Islet precursor cell (in vitro differentiated cells): ENCODE results near the gene RAD51B.
"Not testable (repeated sequence)": the region's sequence is repeated elsewhere in the genome, so short reads cannot be mapped to it uniquely, and the experiment has no call there.

Source experiments
- DNase-seq: peaks from one replicate; pipeline ENCODE4 v3.0.0-alpha.2; 2018

RAD51B gene

GRCh38 chr14:68033336-68033932 is 213.9 kb downstream of the RAD51B start:
- no peak for DNase-seq

DNA sequence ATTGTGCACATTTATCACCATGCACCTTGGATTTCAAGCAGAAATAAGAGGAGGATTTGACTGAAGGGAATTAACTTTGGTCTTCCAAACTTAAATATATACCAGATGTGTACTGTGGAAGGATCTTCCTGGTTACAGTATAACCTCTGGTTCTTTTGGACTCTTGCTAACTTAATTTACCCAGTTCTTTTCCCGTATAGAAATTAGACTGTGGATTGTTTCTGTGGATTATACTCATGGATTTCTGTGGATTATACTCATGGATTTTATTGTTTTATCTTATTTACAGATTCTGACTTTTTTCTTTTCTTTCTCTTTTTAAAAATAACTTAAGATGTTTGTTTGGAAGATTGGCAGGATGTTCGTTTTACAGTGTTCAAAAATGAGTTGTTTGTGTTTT is 215.3 kb downstream of the RAD51B start:
- no peak for DNase-seq

GRCh38 chr14:68036202-68036601 is 216.6 kb downstream of the RAD51B start:
- DNase-seq: no peak

GRCh38 chr14:68039593-68039992 is 220.0 kb downstream of the RAD51B start:
- no peak for DNase-seq

DNA sequence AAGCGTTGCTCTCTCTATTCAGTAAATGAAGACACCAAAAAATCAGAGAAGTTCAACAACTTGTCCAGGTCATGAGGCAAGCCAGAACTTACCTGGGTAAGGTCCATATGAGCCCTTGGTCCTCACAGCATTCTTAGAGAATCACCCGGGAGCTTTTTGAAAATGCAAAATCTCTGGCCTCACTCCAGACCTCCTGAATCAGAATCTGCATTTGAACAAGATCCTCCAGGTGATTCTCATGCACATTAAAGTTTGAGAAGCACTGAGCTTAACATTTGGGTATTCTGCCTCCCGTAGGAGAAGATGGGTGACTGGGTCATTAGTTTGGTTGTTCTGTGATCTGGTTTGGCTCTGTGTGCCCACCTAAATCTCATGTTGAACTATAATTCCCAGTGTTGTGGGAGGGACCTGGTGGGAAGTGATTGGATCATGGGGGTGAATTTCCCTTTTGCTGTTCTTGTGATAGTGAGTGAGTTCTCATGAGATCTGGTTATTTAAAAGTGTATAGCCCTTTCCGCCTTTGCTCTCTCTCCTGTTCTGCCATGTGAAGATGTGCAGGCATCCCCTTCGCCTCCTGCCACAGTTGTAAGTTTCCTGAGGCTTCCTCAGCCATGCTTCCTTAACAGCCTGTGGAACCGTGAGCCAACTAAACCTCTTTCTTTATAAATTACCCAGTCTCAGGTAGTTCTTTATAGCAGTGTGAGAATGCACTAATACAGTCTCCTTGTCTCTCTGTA is 221.2 kb downstream of the RAD51B start:
- DNase-seq: no peak

DNA sequence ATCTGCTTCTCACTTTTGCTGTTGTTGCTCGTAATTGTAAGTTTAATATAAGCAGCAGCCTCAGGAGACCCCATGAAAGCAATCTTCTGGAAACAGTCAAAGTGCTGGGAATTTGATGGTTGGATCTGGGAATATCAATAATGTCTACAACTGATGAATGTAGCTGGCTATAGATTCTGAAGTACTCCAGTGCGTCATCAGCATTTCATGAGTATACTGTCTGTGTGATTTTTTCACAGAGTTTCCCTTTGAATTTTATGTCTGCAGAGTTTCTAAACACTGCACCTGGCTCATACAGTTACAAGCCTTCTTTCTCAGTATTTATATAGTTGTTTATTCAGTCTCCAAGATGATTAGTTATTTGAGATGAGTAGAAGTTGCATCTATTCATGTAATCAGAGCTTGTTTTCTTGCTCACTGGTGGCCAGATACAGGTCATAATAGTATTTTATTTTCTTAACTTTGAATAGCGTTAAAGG is 222.3 kb downstream of the RAD51B start:
- DNase-seq: no peak

DNA sequence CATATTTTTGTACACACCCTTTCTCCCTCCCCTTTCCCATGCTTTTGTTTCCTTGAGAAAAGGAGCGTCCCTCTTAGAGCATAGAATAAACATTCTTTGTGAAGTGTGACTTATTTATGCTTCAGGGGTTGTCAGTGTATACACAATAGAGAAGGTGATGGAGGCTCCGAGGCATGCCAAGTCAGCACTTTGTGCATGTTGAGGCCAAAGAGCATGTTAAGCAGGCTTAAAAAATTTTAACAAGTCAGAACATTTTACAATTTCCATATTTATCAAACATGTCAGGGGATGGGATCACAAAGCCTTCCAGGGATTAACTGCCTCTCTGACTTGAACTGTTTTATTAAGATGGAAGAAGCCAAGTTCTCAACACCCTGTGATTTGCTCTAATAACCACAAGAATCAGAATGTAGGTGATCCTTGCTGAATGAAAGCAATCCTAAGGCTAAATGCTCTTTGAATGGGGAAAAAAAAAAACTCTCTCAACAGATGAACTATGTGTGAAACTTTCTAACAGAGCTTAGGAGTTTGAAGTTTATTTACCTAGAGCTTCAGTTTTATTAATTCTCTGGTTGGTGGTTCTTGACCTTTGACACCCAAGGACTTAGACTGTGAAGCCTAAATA is 223.1 kb downstream of the RAD51B start:
- no peak for DNase-seq

- DNase-seq: no peak
Measured at GRCh38 chr14:68043752-68044151, 224.2 kb downstream of the RAD51B start.

DNA sequence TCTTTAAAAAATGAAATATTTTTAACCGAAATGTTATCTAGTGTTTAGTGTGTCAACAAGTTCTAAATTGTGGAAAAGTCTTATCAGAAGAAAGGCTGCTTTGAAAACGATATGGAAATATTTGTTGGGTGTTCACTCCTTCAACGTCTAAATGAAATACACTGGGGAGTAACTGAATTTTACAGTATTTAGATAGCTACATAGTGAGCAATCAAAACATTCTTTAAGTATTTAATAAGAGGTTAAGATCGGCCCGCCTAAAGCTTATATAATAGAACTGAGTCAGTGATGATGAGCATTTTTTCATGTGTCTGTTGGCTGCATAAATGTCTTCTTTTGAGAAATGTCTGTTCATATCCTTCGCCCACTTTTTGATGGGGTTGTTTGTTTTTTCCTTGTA is 228.3 kb downstream of the RAD51B start:
- no peak for DNase-seq

DNA sequence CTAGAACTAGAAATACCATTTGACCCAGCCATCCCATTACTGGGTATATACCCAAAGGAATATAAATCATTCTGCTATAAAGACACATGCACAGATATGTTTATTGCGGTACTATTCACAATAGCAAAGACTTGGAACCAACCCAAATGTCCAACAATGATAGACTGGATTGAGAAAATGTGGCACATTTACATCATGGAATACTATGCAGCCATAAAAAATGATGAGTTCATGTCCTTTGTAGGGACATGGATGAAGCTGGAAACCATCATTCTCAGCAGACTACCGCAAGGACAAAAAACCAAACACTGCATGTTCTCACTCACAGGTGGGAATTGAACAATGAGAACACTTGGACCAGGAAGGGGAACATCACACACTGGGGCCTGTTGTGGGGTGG is 229.2 kb downstream of the RAD51B start:
- not testable (repeated sequence) for DNase-seq

DNA sequence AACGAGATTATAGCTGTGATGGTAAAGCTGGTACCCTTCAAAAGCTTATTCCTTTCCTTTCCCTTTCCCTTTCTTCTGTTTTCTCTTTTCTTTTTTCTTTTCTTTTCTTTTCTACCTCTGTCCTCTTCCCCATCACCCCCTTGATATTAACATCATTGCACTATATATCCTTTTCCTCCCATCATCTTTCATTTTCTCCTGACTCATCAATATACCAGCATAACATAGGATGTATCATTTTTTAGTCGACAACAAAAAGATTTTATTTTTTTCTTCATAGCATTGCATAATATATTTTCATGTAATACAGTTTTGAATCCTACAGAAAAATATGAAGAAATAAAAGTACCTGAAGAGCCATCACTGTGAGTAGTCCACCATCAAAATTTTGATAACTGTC is 230.6 kb downstream of the RAD51B start:
- DNase-seq: no peak

DNA sequence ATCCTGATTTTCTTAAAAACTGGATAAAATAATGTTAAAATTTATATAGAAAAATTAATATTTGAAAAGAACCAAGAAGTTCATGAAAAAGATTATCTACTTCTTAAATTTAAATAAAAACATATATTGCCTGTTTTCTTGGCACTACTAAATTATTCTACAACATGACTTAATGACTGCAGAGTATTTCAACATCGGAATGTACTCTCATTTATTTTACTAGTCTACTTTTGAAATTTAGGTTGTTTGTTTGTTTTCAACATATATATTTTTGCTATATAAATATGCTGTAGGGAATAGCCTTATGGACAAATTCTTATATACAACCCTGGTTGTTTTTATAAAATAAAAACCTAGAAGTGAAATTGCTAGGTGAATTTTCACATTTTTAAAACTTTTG is 231.6 kb downstream of the RAD51B start:
- no peak for DNase-seq

GRCh38 chr14:68060198-68060597 is 240.6 kb downstream of the RAD51B start:
- no peak for DNase-seq

DNA sequence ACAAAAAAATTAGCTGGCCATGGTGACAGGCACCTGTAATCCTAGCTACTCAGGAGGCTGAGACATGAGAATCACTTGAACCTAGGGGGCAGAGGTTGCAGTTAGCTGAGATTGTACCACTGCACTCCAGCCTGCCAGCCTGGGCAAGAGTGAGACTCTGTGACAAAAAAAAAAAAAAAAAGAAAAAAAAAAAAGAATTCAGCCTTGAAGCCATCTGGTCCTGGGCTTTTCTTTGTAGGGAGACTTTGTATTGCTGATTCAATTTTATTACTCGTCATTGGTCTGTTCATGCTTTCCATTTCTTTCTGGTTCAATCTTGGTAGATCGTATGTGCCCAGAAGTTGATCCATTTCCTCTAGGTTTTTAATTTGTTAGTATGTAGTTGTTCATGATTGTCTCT is 243.1 kb downstream of the RAD51B start:
- DNase-seq: no peak

DNA sequence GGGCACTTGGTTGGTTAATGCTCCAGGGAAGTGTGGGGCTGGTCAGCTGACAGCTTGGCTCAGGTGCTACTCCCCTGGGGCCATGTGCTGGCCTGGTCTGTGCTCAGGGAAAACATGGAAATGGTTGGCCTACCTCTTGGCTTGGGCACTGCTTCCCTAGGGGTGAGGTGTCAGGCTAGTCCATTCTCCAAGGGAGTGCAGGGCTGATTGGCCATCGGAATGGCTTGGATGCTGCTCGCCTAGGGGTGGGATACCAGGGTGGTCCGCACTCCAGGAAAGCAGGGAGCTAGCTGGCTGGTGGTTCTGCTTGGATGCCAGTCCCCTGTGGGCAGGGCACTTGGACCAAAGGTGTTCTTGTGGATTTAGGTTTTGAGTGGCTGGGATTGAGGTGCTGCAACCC is 245.7 kb downstream of the RAD51B start:
- DNase-seq: no peak

GRCh38 chr14:68074765-68075381 is 255.3 kb downstream of the RAD51B start:
- DNase-seq: no peak

DNA sequence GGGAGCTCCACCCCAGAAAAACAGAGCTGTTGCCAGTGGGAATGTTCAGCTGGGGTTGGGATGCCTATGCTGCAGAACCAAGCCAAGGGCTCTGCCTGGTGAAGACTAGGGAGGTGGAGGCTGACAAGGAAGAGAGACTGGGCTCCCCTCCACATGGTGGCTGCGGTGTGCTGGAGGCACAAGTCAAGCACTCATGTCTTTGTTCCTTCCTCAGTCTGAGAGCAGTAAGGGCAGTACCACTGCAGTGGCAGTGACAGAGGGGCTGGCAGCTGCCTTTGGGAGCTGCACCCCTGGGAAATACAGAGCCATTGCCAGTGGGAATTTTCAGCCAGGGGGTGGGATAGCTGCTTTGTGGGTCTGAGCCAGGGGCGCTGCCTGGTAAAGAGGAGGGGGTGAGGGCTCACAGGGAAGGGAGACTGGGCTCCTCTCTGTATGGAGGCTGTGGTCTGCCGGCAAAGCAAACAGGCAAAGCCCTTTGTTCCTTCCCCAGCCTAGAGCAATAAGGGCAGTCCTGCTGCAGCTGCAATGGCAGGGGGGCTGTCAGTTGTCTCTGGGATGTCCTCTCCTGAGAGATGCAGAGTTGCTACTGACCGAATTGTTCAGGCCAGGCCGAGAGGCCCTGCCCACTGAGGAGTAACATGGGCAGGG is 255.9 kb downstream of the RAD51B start:
- no peak for DNase-seq

DNA sequence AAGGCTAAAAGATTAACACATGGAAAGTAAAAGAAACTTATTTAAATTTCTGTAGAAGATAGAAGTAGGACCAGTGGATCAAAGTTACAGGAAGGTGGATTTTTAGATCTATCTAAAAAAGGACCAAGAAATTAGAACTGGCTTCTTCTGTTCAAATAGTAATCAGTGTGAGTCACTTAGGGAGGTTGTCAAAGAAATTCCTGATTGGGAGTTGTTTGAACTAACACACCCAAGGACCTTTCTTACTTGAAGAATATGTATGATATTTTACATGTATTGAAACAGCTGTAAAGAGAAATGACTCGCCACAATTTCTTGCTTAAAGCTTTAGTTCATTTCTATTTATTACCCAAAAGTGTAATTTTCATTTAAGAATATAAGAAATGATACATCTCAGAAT is 256.9 kb downstream of the RAD51B start:
- DNase-seq: no peak

DNA sequence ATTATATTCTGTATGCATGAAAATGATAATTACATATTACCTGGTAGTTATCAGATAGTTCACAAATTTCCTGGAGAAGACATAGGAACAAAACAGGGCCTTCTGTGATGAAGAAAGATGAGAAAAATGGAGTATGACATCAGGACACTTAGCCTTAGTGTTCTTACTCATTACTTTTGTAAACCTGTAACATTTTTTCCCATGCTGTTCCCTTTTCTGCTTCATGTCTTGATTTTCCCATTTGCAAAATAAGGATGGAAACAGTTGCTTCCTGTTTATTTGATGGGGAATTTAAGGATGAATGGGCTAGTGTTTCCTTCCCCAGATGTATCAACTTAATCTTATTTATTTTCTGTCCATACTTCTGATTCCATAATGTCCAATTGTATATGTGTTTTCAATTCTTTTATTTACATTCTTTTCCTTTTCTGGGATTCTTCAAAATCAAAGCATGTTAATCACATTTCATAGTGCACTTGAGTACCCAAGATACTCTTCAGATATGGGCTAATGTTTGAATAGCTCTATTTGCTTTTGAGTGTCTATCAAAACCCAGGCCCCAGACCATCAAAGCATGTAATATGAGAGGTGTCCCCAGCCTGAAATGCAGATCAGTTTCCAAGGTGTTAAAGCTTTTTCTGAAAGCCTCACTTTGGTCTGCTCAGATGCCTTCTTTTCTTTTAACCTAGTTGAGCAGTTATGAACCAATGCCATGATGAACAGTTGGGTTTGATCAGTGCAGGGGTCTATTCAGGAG is 260.5 kb downstream of the RAD51B start:
- DNase-seq: no peak

GRCh38 chr14:68081489-68081888 is 261.9 kb downstream of the RAD51B start:
- no peak for DNase-seq

DNA sequence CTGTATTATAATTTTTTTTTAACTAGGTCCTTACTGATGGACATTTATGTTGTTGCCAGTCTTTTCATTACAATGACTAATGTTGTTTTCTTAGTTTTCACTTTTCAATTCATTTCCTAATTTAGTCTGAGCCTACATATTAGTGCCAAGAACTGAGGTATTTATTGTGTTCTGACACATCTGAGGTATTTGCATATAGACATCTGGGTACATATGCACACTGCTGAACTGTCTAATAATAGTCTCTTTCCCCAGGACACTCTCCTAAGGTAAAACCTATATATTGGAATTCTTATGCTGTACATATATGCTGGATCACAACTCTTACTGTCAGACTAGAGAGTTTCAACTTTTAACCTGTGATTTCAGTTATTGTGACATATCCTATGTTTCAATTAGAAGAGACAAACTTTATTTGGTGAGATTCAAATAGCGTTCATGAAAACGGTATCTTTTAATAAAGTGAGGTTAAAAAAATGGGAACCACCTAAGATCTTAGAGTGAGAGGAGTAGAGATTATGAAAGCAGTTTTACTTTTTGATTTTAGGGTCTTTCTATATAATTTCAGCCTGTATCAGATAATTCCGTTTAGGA is 263.2 kb downstream of the RAD51B start:
- no peak for DNase-seq

DNA sequence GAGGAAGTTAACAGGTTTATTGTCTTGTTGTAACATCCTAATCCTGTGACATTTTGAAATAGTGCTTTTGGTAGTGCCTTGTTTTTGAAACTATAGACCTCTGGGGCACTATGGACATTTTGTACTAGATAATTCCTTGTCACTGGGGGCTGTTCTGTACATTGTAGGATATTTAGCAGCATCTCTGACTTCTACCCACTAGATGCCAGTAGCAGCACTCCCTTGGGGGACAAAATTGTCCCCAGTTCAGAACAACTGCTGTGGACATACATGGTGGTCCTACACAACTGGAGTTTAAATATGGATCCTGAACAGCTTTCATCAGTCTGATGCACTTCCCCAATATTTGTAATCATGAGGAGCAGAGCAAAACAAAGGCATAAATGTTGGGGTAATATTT is 264.7 kb downstream of the RAD51B start:
- peak; percentile 53 for DNase-seq
